DMS79 treated with DMSO at 0.1 percent for 48 hours (cell line): ENCODE measurements around the gene RNF175.

Experiments used
- DNase-seq: peaks from one replicate; lab custom pipeline; 2025; lab: John Stamatoyannopoulos, UW

RNF175 gene

DNA sequence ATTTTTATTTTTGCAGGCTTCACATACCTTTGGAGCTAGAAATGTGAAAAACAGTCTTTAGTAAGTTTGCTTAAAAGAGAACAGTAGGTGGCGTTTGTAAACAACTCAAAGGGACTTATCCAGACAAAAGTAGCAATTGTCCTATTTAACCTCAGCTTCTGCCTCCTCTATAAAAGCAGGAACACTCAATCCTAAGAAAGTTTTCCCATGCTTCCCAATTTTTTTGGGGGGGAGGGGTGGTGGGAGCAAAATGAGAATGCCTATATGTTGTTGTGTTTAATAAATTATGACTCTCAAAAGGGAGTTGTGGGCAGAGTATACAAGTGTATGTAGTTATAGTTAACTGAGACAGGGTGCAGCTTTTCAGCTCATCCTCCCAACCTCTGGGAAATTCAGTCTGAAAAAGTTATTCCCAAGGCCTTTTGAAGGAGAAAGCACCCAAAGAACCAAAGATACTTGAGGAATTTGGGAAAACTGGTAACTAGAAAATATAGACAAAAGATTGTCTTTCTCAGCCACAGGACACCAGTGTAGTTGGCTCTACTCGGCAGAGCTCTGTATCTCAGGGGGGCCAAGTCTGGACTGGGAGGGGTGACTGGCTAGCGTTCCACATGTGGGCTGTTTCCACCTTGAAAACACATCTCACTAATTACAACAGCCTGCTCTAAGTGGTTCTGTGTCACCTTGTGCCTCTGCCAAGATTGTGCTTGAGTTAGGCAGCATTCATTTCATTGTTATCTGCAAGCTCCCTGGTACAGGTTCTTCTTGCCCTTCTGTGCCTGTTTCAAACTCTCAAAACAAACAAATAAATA, 26.3 kb upstream of the RNF175 start:
- no peak for DNase-seq

- DNase-seq, result no peak
These were observed 24.4 kb upstream of the RNF175 start for GRCh38 chr4:153784166-153784699.

- no peak for DNase-seq
These were observed 22.8 kb upstream of the RNF175 start for GRCh38 chr4:153782581-153782980.

DNA sequence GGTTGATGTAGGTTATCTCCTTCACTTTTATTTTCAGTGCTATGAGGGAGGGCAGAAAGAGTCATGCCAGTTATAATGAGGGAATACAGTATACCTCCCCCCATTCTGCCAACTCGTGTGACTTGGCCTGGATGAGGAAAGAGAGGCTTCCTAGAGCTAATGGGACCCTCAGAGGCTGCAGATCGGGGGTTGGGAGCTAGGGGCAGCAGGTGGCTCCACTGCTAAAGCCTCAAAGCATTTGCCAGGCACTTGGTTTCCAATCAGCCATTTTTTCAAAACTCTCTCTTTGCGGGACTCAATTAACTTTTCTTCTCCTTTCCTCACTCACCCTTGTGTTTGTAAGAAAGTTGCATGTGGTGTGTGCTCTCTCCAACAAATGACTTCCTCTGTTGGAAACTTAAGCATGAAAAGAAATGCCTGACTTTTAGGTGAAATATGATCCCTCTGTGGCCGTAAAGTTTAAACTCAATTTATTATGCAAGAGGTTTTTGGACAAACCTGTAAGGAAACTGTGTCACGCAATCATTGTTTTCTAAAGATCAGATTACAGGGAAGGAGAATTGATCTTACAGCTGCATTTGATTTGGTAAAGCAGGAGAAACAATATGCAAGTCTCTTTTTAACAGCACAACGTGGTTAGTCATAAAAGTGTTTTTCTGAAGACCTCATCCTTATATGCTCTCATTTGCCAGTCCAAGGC, 22.0 kb upstream of the RNF175 start:
- no peak for DNase-seq

DNA sequence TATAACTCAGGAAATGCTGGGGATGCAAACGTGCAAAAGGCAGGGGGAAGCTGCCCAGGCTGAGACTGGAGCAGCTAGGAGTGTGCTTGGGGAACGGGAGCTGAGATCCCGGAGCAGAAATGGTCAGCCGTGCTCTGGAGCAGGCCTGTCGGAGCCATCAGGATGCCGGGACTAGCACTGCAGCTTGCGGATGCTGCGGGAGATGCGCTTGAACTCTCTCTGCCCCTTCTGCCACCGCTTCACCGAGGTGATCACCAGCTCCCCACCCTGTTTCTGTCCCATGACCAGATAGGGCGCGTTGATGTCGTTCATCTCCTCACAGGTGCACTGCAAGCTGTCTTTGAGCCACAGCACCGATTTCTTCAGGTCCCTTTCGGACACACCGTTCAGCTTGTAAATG, 21.5 kb upstream of the RNF175 start:
- DNase-seq, result no peak

- DNase-seq, result no peak
These were observed 21.1 kb upstream of the RNF175 start for GRCh38 chr4:153780876-153781275.

DNA sequence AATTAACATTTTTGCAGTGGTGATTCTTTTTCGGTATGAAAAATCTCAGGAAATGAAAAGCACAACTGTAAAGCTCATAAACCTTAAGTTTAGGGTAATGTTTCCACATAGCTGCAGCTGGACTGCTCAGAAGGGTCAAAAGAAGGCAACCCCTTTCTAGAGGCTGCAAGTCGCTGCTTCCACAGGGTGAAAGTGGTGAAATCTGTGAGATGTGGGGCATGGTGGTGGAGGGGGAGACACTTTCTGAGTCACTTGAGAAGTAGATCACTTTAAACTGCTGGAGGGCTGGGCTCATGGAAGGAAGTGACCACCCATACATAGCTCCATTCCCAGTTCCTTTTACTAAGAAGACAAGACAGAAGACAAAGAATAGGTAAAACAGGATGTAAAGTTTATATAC, 20.4 kb upstream of the RNF175 start:
- no peak for DNase-seq

- no peak for DNase-seq
These were observed 18.6 kb upstream of the RNF175 start for GRCh38 chr4:153778383-153778782.

- DNase-seq, result no peak
These were observed 17.6 kb upstream of the RNF175 start for GRCh38 chr4:153777421-153777820.

- no peak for DNase-seq
These were observed 16.8 kb upstream of the RNF175 start for GRCh38 chr4:153776601-153777000.

DNA sequence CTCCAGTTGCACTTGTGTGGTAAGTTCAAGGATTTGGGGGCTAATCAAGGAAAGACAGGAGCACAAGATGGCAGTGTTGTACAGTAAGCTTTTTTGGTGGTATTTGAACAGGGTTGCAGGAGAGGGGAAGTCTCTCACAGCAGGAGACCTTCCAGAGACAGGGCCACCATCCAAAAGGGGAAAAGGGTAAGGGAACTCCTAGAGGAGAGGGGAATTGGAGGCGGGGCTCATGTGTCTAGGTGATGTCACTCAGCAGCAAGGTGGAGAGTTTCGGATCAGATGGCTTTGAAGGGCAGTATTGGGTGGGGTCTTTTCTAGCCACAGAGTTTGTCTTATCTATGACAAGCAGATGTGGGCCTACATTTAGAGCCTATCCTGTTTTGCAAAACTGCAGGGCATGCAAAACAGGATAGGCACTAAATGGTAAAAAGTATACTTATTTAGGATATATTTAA, 13.4 kb upstream of the RNF175 start:
- no peak for DNase-seq

GRCh38 chr4:153771046-153771445, 11.2 kb upstream of the RNF175 start:
- DNase-seq, result no peak

DNA sequence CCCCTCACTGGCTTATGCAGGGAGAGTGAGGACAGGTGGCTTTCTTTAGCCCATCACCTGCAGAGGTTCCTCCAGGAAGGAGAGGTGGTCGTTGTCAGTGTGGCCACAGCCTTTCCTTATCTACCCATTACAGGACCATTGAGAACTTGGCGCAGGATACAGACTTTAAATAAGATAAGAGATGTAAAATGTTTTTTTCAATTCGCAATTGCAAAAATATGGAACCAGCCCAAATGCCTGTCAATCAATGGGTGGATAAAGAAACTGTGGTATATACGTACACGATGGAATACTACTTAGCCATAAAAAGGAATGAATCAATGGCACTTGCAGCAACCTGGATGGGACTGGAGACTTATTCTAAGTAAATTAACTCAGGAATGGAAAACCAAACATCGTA, 6.9 kb upstream of the RNF175 start:
- DNase-seq, result no peak

DNA sequence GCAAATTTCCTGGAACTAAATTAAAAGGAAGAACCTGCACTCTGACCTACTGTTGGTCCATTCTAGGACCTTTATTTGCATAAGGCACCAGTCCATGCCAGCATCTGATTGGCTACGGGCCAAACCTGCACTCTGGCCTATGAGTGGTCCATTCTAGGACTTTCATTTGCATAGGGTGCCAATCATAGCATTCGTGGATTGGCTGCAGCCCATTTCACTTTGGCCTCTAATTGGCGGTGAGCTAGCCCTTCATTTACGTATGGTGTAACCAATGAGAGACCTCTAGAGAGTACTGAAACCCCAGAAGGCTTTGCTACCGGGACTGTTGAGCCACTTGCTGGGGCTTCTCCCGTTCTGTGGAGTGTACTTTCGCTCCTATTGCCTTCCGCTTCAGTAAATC, 6.1 kb upstream of the RNF175 start:
- DNase-seq, result no peak

GRCh38 chr4:153764601-153765368, 5.0 kb upstream of the RNF175 start:
- no peak for DNase-seq

DNA sequence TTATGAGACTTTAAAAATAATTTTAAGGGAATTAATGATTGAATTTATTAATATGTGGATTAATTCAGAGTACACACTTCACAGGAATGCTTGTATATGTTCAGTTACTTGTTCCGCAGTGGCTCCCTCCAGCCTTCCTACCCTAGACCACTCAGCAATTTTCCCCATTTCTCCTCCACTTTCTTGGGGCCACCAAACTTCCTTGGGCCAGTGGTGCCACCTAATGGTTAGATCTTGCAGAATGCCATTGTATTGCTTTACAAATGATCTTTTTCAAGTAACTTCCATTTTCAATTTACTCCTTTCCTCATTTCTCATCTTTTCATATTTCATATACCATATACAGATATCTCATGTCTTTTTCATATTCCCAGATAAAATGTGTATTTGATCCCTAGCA, 3.6 kb upstream of the RNF175 start:
- DNase-seq, result no peak

- DNase-seq, result no peak
These were observed 977 bp downstream of the RNF175 start for GRCh38 chr4:153758688-153759406.

DNA sequence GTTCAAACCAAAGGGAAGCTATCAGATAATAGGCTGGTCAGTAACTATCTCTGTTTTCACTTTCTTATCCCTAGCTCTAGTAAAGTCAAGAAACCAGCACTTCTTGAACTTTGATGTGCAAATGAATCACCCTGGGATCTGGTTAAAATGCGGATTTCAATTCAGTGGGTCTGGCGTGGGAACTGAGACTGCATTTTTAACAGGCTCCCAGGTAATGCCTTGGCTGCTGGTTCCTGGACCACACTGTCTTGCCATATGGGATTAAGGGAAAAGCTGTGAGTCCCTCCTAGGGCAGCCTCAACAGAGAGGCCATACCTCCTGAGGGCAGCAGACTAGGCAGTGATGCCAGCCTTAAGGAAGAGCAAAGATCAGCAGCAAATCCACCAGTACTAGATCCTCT, 1.7 kb downstream of the RNF175 start:
- no peak for DNase-seq

GRCh38 chr4:153757407-153757806, 2.4 kb downstream of the RNF175 start:
- no peak for DNase-seq

DNA sequence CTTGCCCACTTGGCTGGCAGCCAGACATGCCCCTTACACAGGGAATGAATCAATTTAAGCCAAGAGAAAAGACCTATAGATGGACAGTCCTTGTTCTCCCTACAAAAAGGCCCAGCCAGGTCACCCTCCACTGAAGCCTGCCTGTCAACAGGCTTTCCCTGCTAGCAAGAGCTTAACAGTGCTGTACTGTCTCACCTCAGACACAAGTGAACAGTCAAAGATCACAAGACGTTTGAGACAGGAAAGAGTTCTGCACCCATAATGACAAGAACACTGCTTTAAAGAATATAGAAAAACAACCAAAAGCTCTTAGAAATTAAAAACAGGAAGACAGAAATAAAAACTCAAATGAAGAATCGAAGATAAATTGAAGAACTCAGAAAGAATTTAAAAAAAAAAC, 4.6 kb downstream of the RNF175 start:
- no peak for DNase-seq

GRCh38 chr4:153750197-153750817, 9.5 kb downstream of the RNF175 start:
- peak; percentile 22 for DNase-seq
